WTC11 (cell line): ENCODE measurements around the gene VWC2. TPM values are rescaled to one million over a fixed set of nuclear protein-coding genes. Genes with fewer than 3 reads are reported as not detected.

ENCODE experiments used
- ATAC-seq: fragments of 200-7000 bp; cut with Tn5 transposase; 2 replicates; pipeline ENCODE4 v1.10.0; 2021; ENCODE audit warnings: mild to moderate bottlenecking, moderate library complexity
- CTCF ChIA-PET: fragments of 300-600 bp; sonication (Branson Sonifier 250); formaldehyde crosslinking; loops from one replicate; lab custom pipeline; 2021; ENCODE audit warnings: antibody characterized with exemption; lab: Charles Lee
- POLR2A ChIA-PET: fragments of 350-600 bp; sonication (Branson Sonifier 250); formaldehyde crosslinking; loops from one replicate; lab custom pipeline; 2021; ENCODE audit warnings: antibody characterized with exemption; lab: Charles Lee
- DNase-seq: peaks from one replicate; pipeline ENCODE4 v3.0.0; 2021; ENCODE audit warnings: low spot score
- H3K27ac Mint-ChIP-seq: 2 replicates; pipeline ENCODE4 v1.8.0; 2021; ENCODE audit warnings: mixed read lengths
- H3K27me3 Mint-ChIP-seq: 2 replicates; pipeline ENCODE4 v1.8.0; 2021; ENCODE audit warnings: low read depth, mild to moderate bottlenecking, moderate library complexity, mixed read lengths
- H3K36me3 Mint-ChIP-seq: 2 replicates; pipeline ENCODE4 v1.8.0; 2021; ENCODE audit warnings: mixed read lengths
- H3K4me1 Mint-ChIP-seq: 2 replicates; pipeline ENCODE4 v1.8.0; 2022; ENCODE audit warnings: mixed read lengths
- H3K4me3 Mint-ChIP-seq: 2 replicates; pipeline ENCODE4 v1.8.0; 2021; ENCODE audit warnings: mild to moderate bottlenecking, moderate library complexity, mixed read lengths
- H3K9me3 Mint-ChIP-seq: 2 replicates; pipeline ENCODE4 v1.8.0; 2021; ENCODE audit warnings: mixed read lengths
- AFF4 ChIP-seq: sonication (generic); formaldehyde crosslinking; IDR thresholded peaks from 2 replicates; pipeline ENCODE4 v1.8.1; 2023; ENCODE audit warnings: mild to moderate bottlenecking, missing genetic modification reagents, borderline replicate concordance
- CREB1 ChIP-seq: sonication (generic); formaldehyde crosslinking; IDR thresholded peaks from 2 replicates; pipeline ENCODE4 v1.8.0; 2023; ENCODE audit warnings: mild to moderate bottlenecking, missing genetic modification reagents
- EMX1 ChIP-seq: fragments of 250-450 bp; sonication (Bioruptor Pico); IDR thresholded peaks from 2 replicates; pipeline ENCODE4 v1.8.0; 2021; ENCODE audit warnings: mild to moderate bottlenecking
- GABPB1 ChIP-seq: sonication (generic); formaldehyde crosslinking; IDR thresholded peaks from 2 replicates; pipeline ENCODE4 v1.8.1; 2023; ENCODE audit warnings: mild to moderate bottlenecking, missing genetic modification reagents
- HMGA2 ChIP-seq: fragments of 250-450 bp; sonication (Bioruptor Pico); IDR thresholded peaks from 2 replicates; pipeline ENCODE4 v1.4.0; 2021; ENCODE audit warnings: mild to moderate bottlenecking, moderate library complexity
- IRF1 ChIP-seq: sonication (generic); formaldehyde crosslinking; IDR thresholded peaks from 2 replicates; pipeline ENCODE4 v1.8.0; 2023; ENCODE audit warnings: missing genetic modification reagents
- KAT7 ChIP-seq: sonication (generic); formaldehyde crosslinking; IDR thresholded peaks from 2 replicates; pipeline ENCODE4 v1.8.1; 2023; ENCODE audit warnings: missing genetic modification reagents, mild to moderate bottlenecking, borderline replicate concordance
- NR2C2 ChIP-seq: sonication (generic); formaldehyde crosslinking; IDR thresholded peaks from 2 replicates; pipeline ENCODE4 v1.8.0; 2022; ENCODE audit warnings: mild to moderate bottlenecking, missing genetic modification reagents
- TCF7 ChIP-seq: sonication (generic); formaldehyde crosslinking; IDR thresholded peaks from 2 replicates; pipeline ENCODE4 v1.8.0; 2022; ENCODE audit warnings: mild to moderate bottlenecking, low read depth, missing genetic modification reagents, moderate library complexity
- TEAD1 ChIP-seq: sonication (generic); formaldehyde crosslinking; IDR thresholded peaks from 2 replicates; pipeline ENCODE4 v1.8.0; 2022; ENCODE audit warnings: mild to moderate bottlenecking, missing genetic modification reagents
- USF1 ChIP-seq: sonication (generic); formaldehyde crosslinking; IDR thresholded peaks from 2 replicates; pipeline ENCODE4 v1.8.0; 2022; ENCODE audit warnings: mild to moderate bottlenecking, missing genetic modification reagents
- ZNF263 ChIP-seq: sonication (generic); formaldehyde crosslinking; IDR thresholded peaks from 2 replicates; pipeline ENCODE4 v1.8.1; 2022; ENCODE audit warnings: low read depth, mild to moderate bottlenecking, moderate library complexity, missing genetic modification reagents
- total RNA-seq: library from RNA; stranded (reverse); gene quantifications from 3 replicates; pipeline ENCODE4 v1.2.3, GENCODE V29; 2021
- TF ChIP-seq, protein P1 (sequence below): sonication (generic); formaldehyde crosslinking; IDR thresholded peaks from 2 replicates; pipeline ENCODE4 v1.8.0; 2023; ENCODE audit warnings: mild to moderate bottlenecking, missing genetic modification reagents
- TF ChIP-seq, protein P2 (sequence below): fragments of 200-600 bp; IDR thresholded peaks from 2 replicates; pipeline ENCODE4 v1.8.0; 2022; ENCODE audit warnings: antibody characterized with exemption
- TF ChIP-seq, protein P3 (sequence below): sonication (generic); formaldehyde crosslinking; IDR thresholded peaks from 2 replicates; pipeline ENCODE4 v1.8.0; 2022; ENCODE audit warnings: mild to moderate bottlenecking, missing genetic modification reagents

The VWC2 gene
- total RNA-seq, 1 experiment from 2014 or later: 0.79 TPM

GRCh38 chr7:49812534-49812933, 39.1 kb downstream of the VWC2 start (continued):
- no peak for TF ChIP-seq AFF4 (CRISPR knock-in tag)

DNA sequence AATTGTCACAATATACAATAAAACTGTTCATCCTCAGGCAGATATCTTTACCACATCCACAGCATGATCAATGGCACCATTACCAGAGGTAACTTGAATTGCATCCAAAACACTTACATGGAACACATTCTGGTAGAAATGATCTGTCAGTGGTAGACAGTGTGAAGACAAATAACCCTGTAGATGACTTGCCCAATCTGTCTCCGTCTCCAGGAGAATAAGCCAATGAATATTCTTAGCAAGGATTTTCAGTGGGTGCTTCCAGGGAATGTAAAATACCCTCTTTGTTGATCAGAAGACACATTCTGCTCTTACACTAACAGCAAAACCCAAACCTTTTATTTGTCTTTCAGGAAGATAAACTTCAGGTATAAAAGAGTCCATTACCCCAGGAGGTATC, 43.8 kb downstream of the VWC2 start:
- Mint-ChIP-seq H3K4me3 (no peak overlapping the region), H3K27me3 (no peaks in the 10 kb centered on the region), H3K36me3 (no peaks in the 10 kb centered on the region; the same call in 1 of the 2 replicates), H3K27ac (no peak overlapping the region), H3K9me3 (peaks cover 4% of the 10 kb centered on the region; the same call in 1 of the 2 replicates), H3K4me1 (peaks cover 41% of the 10 kb centered on the region)
- POLR2A ChIA-PET: no interaction called here
- TF ChIP-seq, protein P1, sequence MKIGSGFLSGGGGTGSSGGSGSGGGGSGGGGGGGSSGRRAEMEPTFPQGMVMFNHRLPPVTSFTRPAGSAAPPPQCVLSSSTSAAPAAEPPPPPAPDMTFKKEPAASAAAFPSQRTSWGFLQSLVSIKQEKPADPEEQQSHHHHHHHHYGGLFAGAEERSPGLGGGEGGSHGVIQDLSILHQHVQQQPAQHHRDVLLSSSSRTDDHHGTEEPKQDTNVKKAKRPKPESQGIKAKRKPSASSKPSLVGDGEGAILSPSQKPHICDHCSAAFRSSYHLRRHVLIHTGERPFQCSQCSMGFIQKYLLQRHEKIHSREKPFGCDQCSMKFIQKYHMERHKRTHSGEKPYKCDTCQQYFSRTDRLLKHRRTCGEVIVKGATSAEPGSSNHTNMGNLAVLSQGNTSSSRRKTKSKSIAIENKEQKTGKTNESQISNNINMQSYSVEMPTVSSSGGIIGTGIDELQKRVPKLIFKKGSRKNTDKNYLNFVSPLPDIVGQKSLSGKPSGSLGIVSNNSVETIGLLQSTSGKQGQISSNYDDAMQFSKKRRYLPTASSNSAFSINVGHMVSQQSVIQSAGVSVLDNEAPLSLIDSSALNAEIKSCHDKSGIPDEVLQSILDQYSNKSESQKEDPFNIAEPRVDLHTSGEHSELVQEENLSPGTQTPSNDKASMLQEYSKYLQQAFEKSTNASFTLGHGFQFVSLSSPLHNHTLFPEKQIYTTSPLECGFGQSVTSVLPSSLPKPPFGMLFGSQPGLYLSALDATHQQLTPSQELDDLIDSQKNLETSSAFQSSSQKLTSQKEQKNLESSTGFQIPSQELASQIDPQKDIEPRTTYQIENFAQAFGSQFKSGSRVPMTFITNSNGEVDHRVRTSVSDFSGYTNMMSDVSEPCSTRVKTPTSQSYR (CRISPR knock-in tag): no peak
- TF ChIP-seq, protein P2, sequence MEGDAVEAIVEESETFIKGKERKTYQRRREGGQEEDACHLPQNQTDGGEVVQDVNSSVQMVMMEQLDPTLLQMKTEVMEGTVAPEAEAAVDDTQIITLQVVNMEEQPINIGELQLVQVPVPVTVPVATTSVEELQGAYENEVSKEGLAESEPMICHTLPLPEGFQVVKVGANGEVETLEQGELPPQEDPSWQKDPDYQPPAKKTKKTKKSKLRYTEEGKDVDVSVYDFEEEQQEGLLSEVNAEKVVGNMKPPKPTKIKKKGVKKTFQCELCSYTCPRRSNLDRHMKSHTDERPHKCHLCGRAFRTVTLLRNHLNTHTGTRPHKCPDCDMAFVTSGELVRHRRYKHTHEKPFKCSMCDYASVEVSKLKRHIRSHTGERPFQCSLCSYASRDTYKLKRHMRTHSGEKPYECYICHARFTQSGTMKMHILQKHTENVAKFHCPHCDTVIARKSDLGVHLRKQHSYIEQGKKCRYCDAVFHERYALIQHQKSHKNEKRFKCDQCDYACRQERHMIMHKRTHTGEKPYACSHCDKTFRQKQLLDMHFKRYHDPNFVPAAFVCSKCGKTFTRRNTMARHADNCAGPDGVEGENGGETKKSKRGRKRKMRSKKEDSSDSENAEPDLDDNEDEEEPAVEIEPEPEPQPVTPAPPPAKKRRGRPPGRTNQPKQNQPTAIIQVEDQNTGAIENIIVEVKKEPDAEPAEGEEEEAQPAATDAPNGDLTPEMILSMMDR: no peak
- DNase-seq: no peak
- CTCF ChIA-PET: no interaction called here
- no peak for ATAC-seq

DNA sequence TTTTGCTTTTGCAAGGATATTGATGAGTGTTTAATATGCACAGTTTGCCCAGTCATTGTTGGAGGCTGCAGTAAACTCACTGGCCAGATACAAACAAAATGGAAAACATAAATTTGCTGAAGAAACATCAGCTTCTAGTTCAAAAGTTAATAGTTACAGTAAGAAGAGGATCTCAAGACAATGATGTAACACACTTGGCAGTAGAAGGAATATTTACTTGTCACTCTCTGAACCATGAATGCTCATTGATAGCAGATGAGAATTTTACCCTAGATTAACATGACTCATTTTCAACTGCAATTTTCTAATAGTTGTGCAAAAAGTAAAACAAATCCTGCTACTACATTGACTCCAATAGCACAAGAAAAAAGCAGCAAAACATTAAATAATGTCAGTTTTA, 47.7 kb downstream of the VWC2 start:
- no peaks in the 10 kb centered on the region for H3K36me3 Mint-ChIP-seq
- H3K27ac Mint-ChIP-seq: no peak overlapping the region
- CTCF ChIA-PET: interaction anchor here (0.9 kb wide), 1 partner anchor 44 kb away, joined by 5 read pairs; no protein-coding TSS in a partner anchor
- no peaks in the 10 kb centered on the region; the same call in 1 of the 2 replicates for H3K9me3 Mint-ChIP-seq
- no peaks in the 10 kb centered on the region; the same call in 1 of the 2 replicates for H3K27me3 Mint-ChIP-seq
- TF ChIP-seq KAT7 (CRISPR knock-in tag) (no peak), NR2C2 (CRISPR knock-in tag) (no peak), EMX1 (CRISPR knock-in tag) (no peak), ZNF263 (CRISPR knock-in tag) (no peak), CREB1 (CRISPR knock-in tag) (no peak), GABPB1 (CRISPR knock-in tag) (no peak)
- H3K4me3 Mint-ChIP-seq: no peak overlapping the region
- peaks cover 38% of the 10 kb centered on the region for H3K4me1 Mint-ChIP-seq
- POLR2A ChIA-PET: no interaction called here
- DNase-seq (no peak), ATAC-seq (no peak)

GRCh38 chr7:49822856-49823255, 49.4 kb downstream of the VWC2 start:
- DNase-seq: no peak
- no peak for ATAC-seq
- ChIA-PET CTCF (no interaction called here), POLR2A (no interaction called here)
- H3K27me3 Mint-ChIP-seq: no peaks in the 10 kb centered on the region; the same call in 1 of the 2 replicates
- H3K9me3 Mint-ChIP-seq: no peaks in the 10 kb centered on the region
- H3K4me3 Mint-ChIP-seq: no peak overlapping the region
- H3K27ac Mint-ChIP-seq: no peak overlapping the region
- no peaks in the 10 kb centered on the region for H3K36me3 Mint-ChIP-seq
- no peak for TF ChIP-seq TCF7 (CRISPR knock-in tag)
- no peak for TF ChIP-seq TEAD1
- no peak for TF ChIP-seq HMGA2 (CRISPR knock-in tag)
- no peak for TF ChIP-seq USF1 (CRISPR knock-in tag)
- TF ChIP-seq, protein P3, sequence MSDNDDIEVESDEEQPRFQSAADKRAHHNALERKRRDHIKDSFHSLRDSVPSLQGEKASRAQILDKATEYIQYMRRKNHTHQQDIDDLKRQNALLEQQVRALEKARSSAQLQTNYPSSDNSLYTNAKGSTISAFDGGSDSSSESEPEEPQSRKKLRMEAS (CRISPR knock-in tag): no peak
- no peak for TF ChIP-seq IRF1
- peaks cover 32% of the 10 kb centered on the region for H3K4me1 Mint-ChIP-seq
